Bone marrow (tissue), 2 donors: Measurements from ENCODE around the gene NUP93.
A peak's percentile ranks its signal among the peaks of the same experiment; 100 is the strongest.

Experiments used
- DNase-seq, 2 donors: peaks; one replicate each; lab custom pipeline; 2025; lab: John Stamatoyannopoulos, UW

NUP93 gene

GRCh38 chr16:56729735-56730662, at the start of gene NUP93:
Gene NUP93, plus strand, starts transcription at chr16:56730129. Its CDS starts 18,119 bp downstream, at chr16:56748248.
- peak; percentile 71 to 77 for DNase-seq

- DNase-seq, result peak; percentile 50 to 62
Observed at GRCh38 chr16:56681939-56682702, 47.8 kb upstream of the NUP93 start, which contains the start of gene MT1X. Gene MT1X, plus strand, starts transcription at chr16:56682470. Its CDS starts 71 bp downstream, at chr16:56682541.

GRCh38 chr16:56682703-56683397, 47.1 kb upstream of the NUP93 start:
- DNase-seq, result no peak

GRCh38 chr16:56683424-56684172, 46.3 kb upstream of the NUP93 start:
- no peak for DNase-seq

GRCh38 chr16:56684256-56684925, 45.5 kb upstream of the NUP93 start:
- no peak for DNase-seq

GRCh38 chr16:56684926-56685590, 44.9 kb upstream of the NUP93 start:
- no peak for DNase-seq

- no peak for DNase-seq
Observed at GRCh38 chr16:56686758-56687157, 43.2 kb upstream of the NUP93 start.

- no peak for DNase-seq
Observed at GRCh38 chr16:56688762-56689161, 41.2 kb upstream of the NUP93 start.

GRCh38 chr16:56689171-56689570, 40.8 kb upstream of the NUP93 start:
- no peak for DNase-seq

GRCh38 chr16:56690420-56691122, 39.4 kb upstream of the NUP93 start:
- DNase-seq, result no peak

GRCh38 chr16:56691885-56692284, 38.0 kb upstream of the NUP93 start:
- DNase-seq, result no peak

- DNase-seq, result no peak
Observed at GRCh38 chr16:56695246-56695645, 34.7 kb upstream of the NUP93 start.

GRCh38 chr16:56697456-56698155, 32.3 kb upstream of the NUP93 start:
- DNase-seq, result no peak

- no peak for DNase-seq
Observed at GRCh38 chr16:56700195-56700594, 29.7 kb upstream of the NUP93 start.

- DNase-seq, result no peak
Observed at GRCh38 chr16:56700631-56701030, 29.3 kb upstream of the NUP93 start.

- DNase-seq, result no peak
Observed at GRCh38 chr16:56701534-56701933, 28.4 kb upstream of the NUP93 start.

GRCh38 chr16:56702836-56703235, 27.1 kb upstream of the NUP93 start:
- DNase-seq, result no peak

GRCh38 chr16:56708525-56709442, 21.1 kb upstream of the NUP93 start:
- no peak for DNase-seq
